ENCODE results near the gene EIF1AD. TPM values are rescaled to one million over a fixed set of nuclear protein-coding genes. Genes with fewer than 3 reads are reported as not detected.

Gene EIF1AD
- total and polyA plus RNA-seq, 9 of the 15 experiments (the other 6 are each of a cell fraction or from before 2014, with no cell fraction given): 50.1 to 98.8 (median 58.7) TPM

GRCh38 chr11:66001942-66002647, at the start of gene EIF1AD, which contains the start of gene BANF1 (continued):
- no peak for TF ChIP-seq ILK (tag; IDR thresholded peaks at IDR 0.05; ENCODE audit: borderline replicate concordance, low read depth)
- peak in 1 of 2 experiments; percentile 50; a peak in 1 of 4 replicates for TF ChIP-seq CSDE1 (IDR thresholded peaks at IDR 0.05)
- TF ChIP-seq, protein P1, sequence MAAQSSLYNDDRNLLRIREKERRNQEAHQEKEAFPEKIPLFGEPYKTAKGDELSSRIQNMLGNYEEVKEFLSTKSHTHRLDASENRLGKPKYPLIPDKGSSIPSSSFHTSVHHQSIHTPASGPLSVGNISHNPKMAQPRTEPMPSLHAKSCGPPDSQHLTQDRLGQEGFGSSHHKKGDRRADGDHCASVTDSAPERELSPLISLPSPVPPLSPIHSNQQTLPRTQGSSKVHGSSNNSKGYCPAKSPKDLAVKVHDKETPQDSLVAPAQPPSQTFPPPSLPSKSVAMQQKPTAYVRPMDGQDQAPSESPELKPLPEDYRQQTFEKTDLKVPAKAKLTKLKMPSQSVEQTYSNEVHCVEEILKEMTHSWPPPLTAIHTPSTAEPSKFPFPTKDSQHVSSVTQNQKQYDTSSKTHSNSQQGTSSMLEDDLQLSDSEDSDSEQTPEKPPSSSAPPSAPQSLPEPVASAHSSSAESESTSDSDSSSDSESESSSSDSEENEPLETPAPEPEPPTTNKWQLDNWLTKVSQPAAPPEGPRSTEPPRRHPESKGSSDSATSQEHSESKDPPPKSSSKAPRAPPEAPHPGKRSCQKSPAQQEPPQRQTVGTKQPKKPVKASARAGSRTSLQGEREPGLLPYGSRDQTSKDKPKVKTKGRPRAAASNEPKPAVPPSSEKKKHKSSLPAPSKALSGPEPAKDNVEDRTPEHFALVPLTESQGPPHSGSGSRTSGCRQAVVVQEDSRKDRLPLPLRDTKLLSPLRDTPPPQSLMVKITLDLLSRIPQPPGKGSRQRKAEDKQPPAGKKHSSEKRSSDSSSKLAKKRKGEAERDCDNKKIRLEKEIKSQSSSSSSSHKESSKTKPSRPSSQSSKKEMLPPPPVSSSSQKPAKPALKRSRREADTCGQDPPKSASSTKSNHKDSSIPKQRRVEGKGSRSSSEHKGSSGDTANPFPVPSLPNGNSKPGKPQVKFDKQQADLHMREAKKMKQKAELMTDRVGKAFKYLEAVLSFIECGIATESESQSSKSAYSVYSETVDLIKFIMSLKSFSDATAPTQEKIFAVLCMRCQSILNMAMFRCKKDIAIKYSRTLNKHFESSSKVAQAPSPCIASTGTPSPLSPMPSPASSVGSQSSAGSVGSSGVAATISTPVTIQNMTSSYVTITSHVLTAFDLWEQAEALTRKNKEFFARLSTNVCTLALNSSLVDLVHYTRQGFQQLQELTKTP (IDR thresholded peaks at IDR 0.05; ENCODE audit: low read depth in 1 of 2, partially characterized antibody in 2 of 2): peak; percentile 57 to 92
- TF ChIP-seq YBX1 (IDR thresholded peaks at IDR 0.05): no peak
- no peak for TF ChIP-seq ZNF224 (CRISPR knock-in tag; IDR thresholded peaks at IDR 0.05)
- TF ChIP-seq, protein P2, sequence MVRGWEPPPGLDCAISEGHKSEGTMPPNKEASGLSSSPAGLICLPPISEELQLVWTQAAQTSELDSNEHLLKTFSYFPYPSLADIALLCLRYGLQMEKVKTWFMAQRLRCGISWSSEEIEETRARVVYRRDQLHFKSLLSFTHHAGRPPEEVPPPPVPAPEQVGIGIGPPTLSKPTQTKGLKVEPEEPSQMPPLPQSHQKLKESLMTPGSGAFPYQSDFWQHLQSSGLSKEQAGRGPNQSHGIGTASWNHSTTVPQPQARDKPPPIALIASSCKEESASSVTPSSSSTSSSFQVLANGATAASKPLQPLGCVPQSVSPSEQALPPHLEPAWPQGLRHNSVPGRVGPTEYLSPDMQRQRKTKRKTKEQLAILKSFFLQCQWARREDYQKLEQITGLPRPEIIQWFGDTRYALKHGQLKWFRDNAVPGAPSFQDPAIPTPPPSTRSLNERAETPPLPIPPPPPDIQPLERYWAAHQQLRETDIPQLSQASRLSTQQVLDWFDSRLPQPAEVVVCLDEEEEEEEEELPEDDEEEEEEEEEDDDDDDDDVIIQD (CRISPR knock-in tag; IDR thresholded peaks at IDR 0.05): no peak
- TF ChIP-seq, protein P3, sequence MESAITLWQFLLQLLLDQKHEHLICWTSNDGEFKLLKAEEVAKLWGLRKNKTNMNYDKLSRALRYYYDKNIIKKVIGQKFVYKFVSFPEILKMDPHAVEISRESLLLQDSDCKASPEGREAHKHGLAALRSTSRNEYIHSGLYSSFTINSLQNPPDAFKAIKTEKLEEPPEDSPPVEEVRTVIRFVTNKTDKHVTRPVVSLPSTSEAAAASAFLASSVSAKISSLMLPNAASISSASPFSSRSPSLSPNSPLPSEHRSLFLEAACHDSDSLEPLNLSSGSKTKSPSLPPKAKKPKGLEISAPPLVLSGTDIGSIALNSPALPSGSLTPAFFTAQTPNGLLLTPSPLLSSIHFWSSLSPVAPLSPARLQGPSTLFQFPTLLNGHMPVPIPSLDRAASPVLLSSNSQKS (CRISPR knock-in tag; IDR thresholded peaks at IDR 0.05): no peak
- peak; percentile 9; the same call in 1 of the 2 replicates for TF ChIP-seq MAFK (IDR thresholded peaks at IDR 0.05; ENCODE audit: low read length)
- TF ChIP-seq RBM22 (IDR thresholded peaks at IDR 0.05; ENCODE audit: low read depth, low read length, poor library complexity, severe bottlenecking): no peak
- TF ChIP-seq ZBTB26 (CRISPR knock-in tag; IDR thresholded peaks at IDR 0.05): no peak
- TF ChIP-seq ASH1L (IDR thresholded peaks at IDR 0.05; ENCODE audit: borderline replicate concordance, low read depth, partially characterized antibody): peak; percentile 66
- TF ChIP-seq CREBBP (IDR thresholded peaks at IDR 0.05; ENCODE audit: low read depth, low read length): no peak
- no peak for TF ChIP-seq TRIM25 (IDR thresholded peaks at IDR 0.05; ENCODE audit: borderline replicate concordance)
- TF ChIP-seq TGIF2 (CRISPR knock-in tag; IDR thresholded peaks at IDR 0.05): no peak; the same call in 1 of the 2 replicates
- no peak for TF ChIP-seq MAFG (tag; conservative IDR thresholded peaks at IDR 0.05)

All from K562 (cell line).